CD4-positive, alpha-beta memory T cell (primary cell): ENCODE measurements around the gene CCDC82. TPM values are rescaled to one million over a fixed set of nuclear protein-coding genes. Genes with fewer than 3 reads are reported as not detected.

Experiments
- CTCF ChIA-PET: fragments of 350-600 bp; sonication (Branson Sonifier 250); formaldehyde crosslinking; loops from one replicate; lab custom pipeline; 2021; ENCODE audit warnings: inconsistent platforms; ENCODE audit not compliant: partially characterized antibody; lab: Charles Lee
- POLR2A ChIA-PET: fragments of 350-600 bp; sonication (Branson Sonifier 250); formaldehyde crosslinking; loops from one replicate; lab custom pipeline; 2021; ENCODE audit not compliant: partially characterized antibody; lab: Charles Lee
- DNase-seq, 5 donors: peaks; one replicate each; pipeline versions ENCODE4 v3.0.0 to v3.0.0-alpha.2; 2020 to 2022; ENCODE audit warnings: mixed read lengths in 1 of 5
- H3K27ac ChIP-seq: one replicate; pipeline ENCODE4 v1.7.0; 2013; ENCODE audit warnings: low read depth, low read length
- H3K27me3 ChIP-seq: 2 replicates; pipeline ENCODE4 v1.7.0; 2013; ENCODE audit warnings: mild to moderate bottlenecking, low read length, moderate library complexity; ENCODE audit not compliant: insufficient read depth
- H3K36me3 ChIP-seq: 2 replicates; pipeline ENCODE4 v1.7.0; 2013; ENCODE audit warnings: mild to moderate bottlenecking, low read length, moderate library complexity; ENCODE audit not compliant: insufficient read depth
- H3K4me1 ChIP-seq: 2 replicates; pipeline ENCODE4 v1.7.0; 2013; ENCODE audit warnings: mild to moderate bottlenecking, low read length, moderate library complexity; ENCODE audit not compliant: insufficient read depth
- H3K4me3 ChIP-seq, 2 donors: one replicate each; pipeline ENCODE4 v1.7.0; 2013; ENCODE audit warnings: low read length in 2 of 2, mild to moderate bottlenecking in 1 of 2
- H3K9me3 ChIP-seq, 2 donors: one replicate each; pipeline ENCODE4 v1.7.0; 2013; ENCODE audit warnings: low read length in 2 of 2, control low read depth in 1 of 2; ENCODE audit not compliant: control insufficient read depth in 1 of 2
- H3K27ac Mint-ChIP-seq, 7 donors: one replicate each; pipeline ENCODE4 v1.8.0; 2020 to 2021; ENCODE audit warnings: mixed read lengths in 7 of 7, mild to moderate bottlenecking in 6 of 7, inconsistent platforms in 3 of 7, moderate library complexity in 3 of 7
- H3K27me3 Mint-ChIP-seq, 2 donors: one replicate each; pipeline ENCODE4 v1.8.0; 2020 to 2021; ENCODE audit warnings: mixed read lengths in 2 of 2
- H3K36me3 Mint-ChIP-seq, 2 donors: one replicate each; pipeline ENCODE4 v1.8.0; 2020 to 2021; ENCODE audit warnings: mixed read lengths in 2 of 2, inconsistent platforms in 1 of 2, mild to moderate bottlenecking in 1 of 2
- H3K4me1 Mint-ChIP-seq, 4 donors: one replicate each; pipeline ENCODE4 v1.8.0; 2020 to 2021; ENCODE audit warnings: mixed read lengths in 4 of 4, mild to moderate bottlenecking in 1 of 4
- H3K4me3 Mint-ChIP-seq, 8 donors: one replicate each; pipeline ENCODE4 v1.8.0; 2020 to 2021; ENCODE audit warnings: mixed read lengths in 8 of 8, mild to moderate bottlenecking in 7 of 8, moderate library complexity in 6 of 8, inconsistent platforms in 3 of 8
- H3K9me3 Mint-ChIP-seq, 8 donors: one replicate each; pipeline ENCODE4 v1.8.0; 2020 to 2021; ENCODE audit warnings: mixed read lengths in 8 of 8, mild to moderate bottlenecking in 5 of 8, inconsistent platforms in 3 of 8, moderate library complexity in 1 of 8
- intact Hi-C: fragments of 100-400 bp; cut with micrococcal nuclease; formaldehyde crosslinking; loops from one replicate; pipeline ENCODE4 v1.15.1; 2023
- polyA plus RNA-seq, 2 donors: library from polyadenylated mRNA; unstranded; fragments of 300-500 nt; fragmentation: Illumina TruSeq; gene quantifications; one replicate each; pipeline ENCODE4 v1.2.3, GENCODE V29; 2021
- total RNA-seq, 2 experiments: library from RNA; stranded (reverse); gene quantifications; one replicate each; pipeline ENCODE4 v1.2.3, GENCODE V29; 2021

CCDC82 gene
- total and polyA plus RNA-seq, 4 experiments from 2014 or later = 12.9 to 42.8 (median 33.5) TPM

DNA sequence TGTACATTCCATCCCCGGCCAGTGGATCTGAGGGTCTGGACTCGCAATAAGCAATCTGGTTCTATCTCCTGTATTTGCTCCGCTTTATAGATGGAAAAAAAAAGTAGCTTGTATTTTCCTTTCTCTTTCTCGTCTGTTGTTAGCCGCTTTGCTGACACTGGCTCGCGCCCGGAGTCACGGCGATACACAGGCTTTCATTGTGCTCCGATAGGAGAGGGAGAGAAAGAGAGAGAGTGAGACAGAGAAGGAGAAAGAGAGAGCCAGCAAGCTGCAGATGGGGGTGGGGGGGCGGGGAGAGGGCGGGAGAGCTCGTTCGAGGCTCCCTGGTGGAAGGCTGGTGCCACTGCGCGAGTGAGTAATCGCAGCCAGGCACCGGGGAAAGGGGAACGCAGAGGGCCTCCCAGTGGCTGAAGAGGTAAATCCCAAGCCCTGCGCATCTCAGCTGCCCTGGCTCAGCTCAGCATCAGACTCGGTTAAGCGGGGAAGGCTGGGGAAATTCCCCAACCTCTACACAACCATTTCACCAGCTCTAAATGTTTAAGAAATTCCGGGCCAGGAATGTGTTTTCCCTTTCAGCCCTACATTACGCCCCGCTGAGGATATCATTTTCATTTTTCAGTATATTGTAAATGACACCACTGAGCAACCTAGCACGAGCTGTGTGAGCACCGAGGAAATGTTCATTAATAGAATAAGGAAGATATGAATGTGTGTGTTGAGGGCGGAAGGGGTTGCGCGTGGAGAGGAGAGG lies 46.6 kb downstream of the CCDC82 start, which contains the start of gene MAML2:
TSS of gene MAML2 (minus strand) at position 235 of the 751 bp plus-strand sequence. CDS start 1,300 bp downstream, outside the sequence.
- Mint-ChIP-seq H3K27ac (peak within 1 kb of the TSS; percentile 86 to 97 (median 96)), H3K4me1 (peaks cover 23 to 46% (median 30%) of the 10 kb centered on the region in 4 donors), H3K27me3 (no peaks in the 10 kb centered on the region), H3K36me3 (peaks cover 4 to 29% of the 10 kb centered on the region in 2 donors), H3K9me3 (no peaks in the 10 kb centered on the region), H3K4me3 (peak within 1 kb of the TSS; percentile 91 to 98 (median 94))
- DNase-seq = peak; percentile 84 to 96 (median 89)
- no peaks in the 10 kb centered on the region for H3K9me3 ChIP-seq
- no peaks in the 10 kb centered on the region for H3K36me3 ChIP-seq
- H3K27me3 ChIP-seq = no peaks in the 10 kb centered on the region
- H3K4me1 ChIP-seq = peaks cover 34% of the 10 kb centered on the region
- peak within 1 kb of the TSS; percentile 75 for H3K27ac ChIP-seq
- peak within 1 kb of the TSS; percentile 60 to 78 for H3K4me3 ChIP-seq
- intact Hi-C loops = loop anchor here (1.0 to 5.0 kb wide), 11 partner anchors 36 to 1192 kb away; partner anchors contain the start of genes CCDC82 and CEP57
- ChIA-PET POLR2A (interaction anchor here (0.5 to 7.4 kb wide), 54 partner anchors 11 to 1275 kb away, joined by 3 to 76 read pairs (median 4); partner anchors contain the start of genes CCDC82, CEP57, FAM76B and JRKL), CTCF (interaction anchor here (0.6 to 7.7 kb wide), 114 partner anchors 8 to 1282 kb away, joined by 3 to 258 read pairs (median 7); partner anchors contain the start of genes CCDC82, CEP57, FAM76B and JRKL)

DNA sequence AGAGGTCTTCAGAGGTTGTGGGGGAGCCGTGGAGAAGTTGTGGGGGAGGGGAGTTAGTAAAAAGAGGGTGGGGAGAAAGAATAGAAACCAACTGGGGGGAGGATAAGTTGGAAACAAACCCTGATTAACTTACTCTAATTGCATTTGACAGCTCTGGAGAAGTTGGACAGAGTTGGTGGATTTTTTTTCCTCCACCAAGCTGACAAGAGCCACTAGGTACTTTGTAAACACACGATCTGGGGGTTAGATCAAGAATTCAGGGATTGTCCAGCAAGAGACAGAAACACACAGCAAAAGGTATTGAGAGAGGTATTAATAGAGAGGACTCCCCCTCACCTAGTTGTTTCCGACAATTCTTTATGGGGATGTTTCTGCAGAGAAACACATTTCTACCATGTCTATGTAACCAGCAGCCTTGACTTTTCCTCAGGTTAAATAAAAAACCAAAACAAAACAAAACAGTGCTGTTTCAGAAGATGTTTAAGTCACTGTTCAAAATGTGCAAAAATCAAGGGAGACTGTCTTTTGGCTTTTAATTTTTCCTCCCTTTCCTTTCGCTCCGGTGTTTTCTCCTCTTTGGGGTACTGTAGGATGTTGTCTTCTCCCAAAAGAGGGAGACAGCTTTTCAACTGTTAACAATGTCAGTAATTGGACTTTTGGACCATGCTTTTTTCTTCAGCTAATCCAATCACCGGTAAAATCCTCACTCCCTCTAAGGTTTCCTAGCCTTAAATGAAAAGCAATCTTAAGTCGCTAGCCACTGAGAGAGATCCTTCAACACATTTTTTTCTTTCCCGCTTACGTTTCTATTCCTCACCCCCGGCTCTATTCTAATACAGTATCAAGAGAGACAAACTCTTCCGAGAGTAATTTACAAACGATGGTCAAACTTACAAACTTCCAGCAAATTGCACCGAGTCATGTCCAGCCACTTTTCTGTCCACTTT lies 47.4 kb downstream of the CCDC82 start:
- H3K36me3 ChIP-seq = no peaks in the 10 kb centered on the region
- H3K27me3 ChIP-seq = no peaks in the 10 kb centered on the region
- Mint-ChIP-seq H3K9me3 (no peaks in the 10 kb centered on the region), H3K4me1 (peaks cover 30 to 55% (median 39%) of the 10 kb centered on the region in 4 donors), H3K27me3 (no peaks in the 10 kb centered on the region), H3K27ac (peak overlapping the region; percentile 86 to 97 (median 96)), H3K36me3 (peaks cover 4 to 36% of the 10 kb centered on the region in 2 donors), H3K4me3 (peak overlapping the region; percentile 91 to 98 (median 94))
- no peaks in the 10 kb centered on the region for H3K9me3 ChIP-seq
- CTCF ChIA-PET = interaction anchor here (0.6 to 7.7 kb wide), 112 partner anchors 8 to 1190 kb away, joined by 3 to 258 read pairs (median 7); partner anchors contain the start of genes CCDC82, CEP57, FAM76B and JRKL
- intact Hi-C loops = loop anchor here (2.0 to 5.0 kb wide), 4 partner anchors 35 to 1191 kb away; partner anchors contain the start of gene CEP57
- peaks cover 42% of the 10 kb centered on the region for H3K4me1 ChIP-seq
- peak overlapping the region; percentile 75 for H3K27ac ChIP-seq
- POLR2A ChIA-PET = interaction anchor here (0.5 to 7.4 kb wide), 54 partner anchors 12 to 1275 kb away, joined by 3 to 76 read pairs (median 4); partner anchors contain the start of genes CCDC82, CEP57, FAM76B and JRKL
- peak in 4 of 5 donors; percentile 5 to 35 (median 14) for DNase-seq
- H3K4me3 ChIP-seq = peak overlapping the region; percentile 60 to 78

DNA sequence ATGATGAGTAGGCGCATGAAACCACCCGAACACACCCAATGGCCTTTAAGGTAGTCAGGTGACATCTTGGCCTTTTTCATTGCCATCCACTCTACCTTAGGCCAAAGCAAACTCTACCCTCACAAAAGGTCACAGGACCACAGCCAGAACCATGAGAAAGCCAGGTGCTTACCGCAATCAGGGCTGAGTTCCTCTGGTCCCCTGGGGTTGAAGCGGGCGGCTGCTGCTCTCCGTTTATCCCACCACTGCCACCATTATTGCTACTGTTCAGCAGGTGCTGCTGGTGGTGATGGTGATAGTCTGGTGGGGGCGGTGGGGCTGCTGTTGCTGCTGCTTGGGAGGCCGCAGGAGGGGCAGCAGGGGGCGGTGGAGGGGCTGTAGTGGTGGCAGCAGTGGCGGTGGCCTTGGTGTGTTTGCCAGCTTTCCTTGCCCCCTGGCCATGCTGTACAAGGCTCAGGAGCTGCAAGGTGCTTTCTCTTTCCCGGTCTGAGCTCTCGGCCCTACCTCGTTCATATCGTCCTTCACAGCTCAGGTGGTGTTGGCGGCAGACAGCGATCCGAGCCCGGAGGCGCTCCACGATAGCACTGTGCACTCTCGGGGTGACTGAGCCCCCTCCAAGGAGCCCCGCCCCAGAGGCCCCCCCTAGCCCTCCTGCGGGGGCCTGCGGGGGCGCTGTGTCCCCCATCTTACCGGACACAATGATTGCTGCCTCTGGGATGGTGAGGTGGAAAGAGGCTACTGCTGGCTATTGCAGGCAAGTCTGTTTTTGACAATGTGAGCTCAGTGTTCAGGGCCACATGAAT lies 48.3 kb downstream of the CCDC82 start:
- Histone ChIP-seq H3K27me3 (no peaks in the 10 kb centered on the region), H3K4me1 (peaks cover 51% of the 10 kb centered on the region), H3K36me3 (no peaks in the 10 kb centered on the region), H3K9me3 (no peaks in the 10 kb centered on the region), H3K4me3 (peak overlapping the region; percentile 60 to 78), H3K27ac (peak overlapping the region; percentile 75)
- Mint-ChIP-seq H3K9me3 (no peaks in the 10 kb centered on the region), H3K36me3 (peaks cover 4 to 36% of the 10 kb centered on the region in 2 donors), H3K4me1 (peaks cover 33 to 63% (median 44%) of the 10 kb centered on the region in 4 donors), H3K27me3 (no peaks in the 10 kb centered on the region), H3K27ac (peak overlapping the region; percentile 86 to 97 (median 96)), H3K4me3 (peak overlapping the region; percentile 91 to 98 (median 94))
- DNase-seq = peak; percentile 68 to 80 (median 70)
- CTCF ChIA-PET = interaction anchor here (0.6 to 7.7 kb wide), 50 partner anchors 10 to 508 kb away, joined by 3 to 258 read pairs (median 20); partner anchors contain the start of genes CCDC82 and JRKL
- POLR2A ChIA-PET = interaction anchor here (0.6 to 7.4 kb wide), 30 partner anchors 23 to 1275 kb away, joined by 3 to 76 read pairs (median 9); partner anchors contain the start of genes CCDC82, CEP57, FAM76B and JRKL
- intact Hi-C loops = loop anchor here (2.0 to 5.0 kb wide), 4 partner anchors 34 to 1191 kb away; partner anchors contain the start of gene CEP57

DNA sequence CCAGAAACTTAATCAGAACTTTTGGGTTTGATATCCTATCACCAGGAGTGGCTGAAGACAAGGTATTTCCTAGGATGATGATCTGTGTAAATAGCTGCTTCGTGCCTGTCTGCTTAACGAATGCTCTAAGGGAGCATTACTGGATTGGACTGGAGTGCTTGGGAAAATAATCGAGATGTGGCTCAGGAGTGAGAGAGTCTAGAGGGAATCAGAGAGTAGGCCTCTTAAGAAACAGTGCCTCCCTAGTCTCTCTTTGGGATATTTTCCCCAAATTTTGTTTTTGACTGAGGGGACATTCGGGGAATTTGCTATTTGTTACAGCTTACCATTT lies 49.2 kb downstream of the CCDC82 start:
- H3K36me3 ChIP-seq = no peaks in the 10 kb centered on the region
- ChIA-PET CTCF (interaction anchor here (0.7 to 7.7 kb wide), 25 partner anchors 9 to 327 kb away, joined by 3 to 258 read pairs (median 26); no protein-coding TSS in a partner anchor), POLR2A (interaction anchor here (0.9 to 7.4 kb wide), 22 partner anchors 10 to 1273 kb away, joined by 3 to 76 read pairs (median 6); partner anchors contain the start of genes CCDC82, FAM76B and JRKL)
- no peaks in the 10 kb centered on the region for H3K9me3 Mint-ChIP-seq
- peak overlapping the region; percentile 60 to 78 for H3K4me3 ChIP-seq
- no peak for DNase-seq
- H3K27ac ChIP-seq = peak overlapping the region; percentile 75
- H3K4me1 ChIP-seq = peaks cover 60% of the 10 kb centered on the region
- no peaks in the 10 kb centered on the region for H3K9me3 ChIP-seq
- H3K27ac Mint-ChIP-seq = peak overlapping the region; percentile 86 to 97 (median 96)
- intact Hi-C loops = loop anchor here (5.0 kb wide), 1 partner anchor 33 kb away; no protein-coding TSS in a partner anchor
- H3K4me1 Mint-ChIP-seq = peaks cover 38 to 72% (median 52%) of the 10 kb centered on the region in 4 donors
- peak overlapping the region; percentile 91 to 98 (median 94) for H3K4me3 Mint-ChIP-seq
- peaks cover 12 to 43% of the 10 kb centered on the region in 2 donors for H3K36me3 Mint-ChIP-seq
- H3K27me3 ChIP-seq = no peaks in the 10 kb centered on the region
- H3K27me3 Mint-ChIP-seq = no peaks in the 10 kb centered on the region

DNA sequence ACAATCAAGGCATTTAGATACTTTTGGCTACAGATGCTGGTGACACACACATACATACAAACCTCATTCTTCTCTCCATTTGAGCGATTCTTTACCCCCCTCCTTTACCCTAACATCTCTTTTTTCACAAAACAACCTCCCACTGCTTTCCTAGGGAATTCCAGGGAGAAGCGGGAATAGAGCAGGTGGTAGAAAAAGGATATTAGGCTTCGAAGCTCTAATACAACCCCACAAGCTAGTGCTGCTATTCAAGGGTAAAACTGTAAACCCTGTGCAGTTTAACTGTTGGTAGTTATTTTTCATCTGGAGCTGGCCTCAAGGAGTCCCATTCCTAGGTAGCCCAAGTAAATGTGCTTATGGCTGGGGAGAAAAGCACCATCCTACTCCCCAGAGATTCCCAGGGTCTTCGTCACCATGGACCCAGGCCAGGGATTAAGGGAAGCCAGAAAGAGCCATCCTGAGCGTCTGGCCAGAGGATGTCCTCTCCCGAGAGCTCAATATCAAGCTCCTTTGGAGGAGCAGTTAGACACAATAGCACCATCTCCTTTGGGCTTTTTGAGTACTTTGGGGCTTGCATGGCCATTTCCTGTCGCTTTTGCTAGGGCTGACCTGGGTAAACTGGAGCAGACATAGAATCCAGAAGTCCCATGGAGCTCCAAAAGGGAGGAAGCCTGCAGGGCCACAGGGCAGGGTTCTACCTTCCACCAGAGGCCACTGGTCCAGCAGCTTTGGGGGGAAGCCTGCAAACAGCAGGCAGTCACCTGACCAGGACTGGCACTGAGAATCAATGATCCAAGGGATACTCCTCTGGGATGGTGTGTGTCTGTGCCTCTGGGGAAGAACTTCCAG lies 49.8 kb downstream of the CCDC82 start:
- peaks cover 41 to 76% (median 55%) of the 10 kb centered on the region in 4 donors for H3K4me1 Mint-ChIP-seq
- H3K36me3 ChIP-seq = peaks cover 3% of the 10 kb centered on the region
- POLR2A ChIA-PET = interaction anchor here (0.9 to 7.4 kb wide), 21 partner anchors 10 to 1273 kb away, joined by 3 to 76 read pairs (median 7); partner anchors contain the start of genes CCDC82, FAM76B and JRKL
- H3K9me3 Mint-ChIP-seq = no peaks in the 10 kb centered on the region
- DNase-seq = no peak
- H3K36me3 Mint-ChIP-seq = peaks cover 15 to 46% of the 10 kb centered on the region in 2 donors
- H3K9me3 ChIP-seq = no peaks in the 10 kb centered on the region
- peaks cover 66% of the 10 kb centered on the region for H3K4me1 ChIP-seq
- intact Hi-C loops = loop anchor here (1.0 to 5.0 kb wide), 3 partner anchors 15 to 97 kb away; no protein-coding TSS in a partner anchor
- CTCF ChIA-PET = interaction anchor here (0.7 to 7.7 kb wide), 26 partner anchors 8 to 326 kb away, joined by 3 to 258 read pairs (median 9); no protein-coding TSS in a partner anchor
- no peaks in the 10 kb centered on the region for H3K27me3 Mint-ChIP-seq
- H3K27me3 ChIP-seq = no peaks in the 10 kb centered on the region
- peak overlapping the region; percentile 91 to 98 (median 94) for H3K4me3 Mint-ChIP-seq
- peak overlapping the region; percentile 60 to 78 for H3K4me3 ChIP-seq
- peak overlapping the region; percentile 86 to 97 (median 93) for H3K27ac Mint-ChIP-seq
- H3K27ac ChIP-seq = peak overlapping the region; percentile 75
